ENCODE measurements around the gene DMD.
A peak's percentile ranks its signal among the peaks of the same experiment; 100 is the strongest.

The DMD gene

DNA sequence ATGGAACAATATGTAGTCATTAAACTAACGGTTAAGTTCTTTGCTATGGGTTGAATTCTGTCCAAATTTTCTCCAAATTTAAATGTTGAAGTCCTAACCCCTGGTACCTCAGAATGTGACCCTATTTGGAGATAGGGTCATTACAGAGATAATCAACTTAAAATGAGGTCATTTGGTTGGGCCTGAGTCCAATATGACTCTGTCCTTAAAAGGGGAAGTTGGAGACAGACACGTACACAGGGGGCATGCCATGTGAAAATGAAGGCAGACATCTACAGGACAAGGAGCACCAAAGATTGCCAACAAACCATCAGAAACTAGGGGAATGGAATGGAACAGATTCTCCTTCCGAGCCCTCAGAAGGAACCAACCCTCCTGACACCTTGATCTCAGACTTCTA lies 1647.6 kb downstream of the DMD start:
- DNase-seq: peak; percentile 65

DNA sequence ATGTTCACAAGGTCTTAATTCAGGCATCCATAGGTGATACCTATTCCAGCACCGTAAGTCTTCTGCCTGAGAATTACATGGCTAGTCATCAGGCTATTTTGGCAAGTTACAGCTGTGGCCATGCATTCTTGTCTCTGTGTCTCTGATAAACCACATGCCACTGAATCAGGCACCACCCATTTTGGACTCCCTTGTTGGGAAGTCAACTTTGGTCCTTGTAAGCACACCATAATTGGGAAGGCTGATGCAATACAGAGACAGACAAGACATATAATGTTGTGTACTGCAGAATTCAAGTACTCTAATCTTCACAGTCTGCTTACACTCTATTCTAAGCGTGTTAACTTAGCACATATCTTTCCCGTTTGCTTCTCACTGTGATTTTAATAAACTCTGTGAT lies 1655.8 kb downstream of the DMD start:
- DNase-seq: peak; percentile 49

DNA sequence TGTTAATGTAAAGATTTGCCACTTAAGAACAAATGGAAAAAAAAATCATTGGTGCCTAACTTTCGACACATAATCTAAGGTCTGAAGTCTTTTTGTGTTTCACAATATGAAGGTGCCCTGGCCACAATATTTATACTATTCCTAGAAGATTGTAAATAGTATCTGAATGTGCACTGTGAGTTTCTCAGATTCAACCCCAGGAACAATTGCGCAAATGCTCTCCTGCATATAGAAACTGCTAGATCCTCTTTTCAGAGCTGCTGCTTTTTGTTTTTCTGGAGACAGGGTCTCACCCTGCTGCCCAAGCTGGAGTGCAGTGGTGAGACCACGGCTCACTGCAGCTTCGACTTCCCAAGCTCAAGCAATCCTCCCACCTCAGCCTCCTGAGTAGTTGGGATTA lies 1659.4 kb downstream of the DMD start:
- DNase-seq: no peak

DNA sequence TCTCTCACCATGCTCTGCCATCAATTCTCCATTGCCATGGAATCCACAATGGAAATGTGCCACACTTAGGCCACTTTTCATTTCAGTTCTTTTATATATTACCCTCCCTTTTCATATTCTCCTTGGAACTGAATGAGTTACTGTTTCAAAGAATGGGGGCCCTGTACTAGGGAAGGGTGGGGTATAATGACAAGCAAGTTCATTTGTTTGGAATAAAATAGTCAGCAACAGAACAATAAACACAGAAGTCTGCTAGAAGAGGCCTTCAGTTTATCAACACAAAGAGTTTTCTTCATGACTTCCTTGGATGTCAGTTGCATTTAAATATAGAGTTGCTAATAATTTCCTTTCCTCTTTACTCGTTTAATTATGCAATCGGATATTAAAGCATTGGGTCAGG lies 1661.2 kb downstream of the DMD start:
- DNase-seq: no peak

DNA sequence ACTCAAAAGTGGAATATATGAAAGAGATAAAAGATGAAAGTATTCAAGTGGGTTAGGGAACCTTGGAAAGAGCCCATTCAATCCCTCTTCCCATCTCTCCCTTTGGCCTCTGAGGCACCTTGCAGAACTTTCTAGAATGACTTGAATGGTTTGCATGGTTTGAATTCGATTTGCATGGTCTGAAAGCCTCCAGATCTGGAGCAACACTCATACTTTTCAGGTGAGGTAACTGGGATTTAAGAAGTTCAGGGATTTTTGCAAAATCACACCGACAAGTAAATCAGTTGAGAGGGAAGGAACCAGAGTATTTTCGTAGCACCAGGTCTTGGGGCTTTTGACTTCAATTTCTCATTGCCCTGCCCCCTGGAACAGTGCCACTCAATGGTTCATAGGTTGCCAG lies 1663.5 kb downstream of the DMD start:
- DNase-seq: no peak

DNA sequence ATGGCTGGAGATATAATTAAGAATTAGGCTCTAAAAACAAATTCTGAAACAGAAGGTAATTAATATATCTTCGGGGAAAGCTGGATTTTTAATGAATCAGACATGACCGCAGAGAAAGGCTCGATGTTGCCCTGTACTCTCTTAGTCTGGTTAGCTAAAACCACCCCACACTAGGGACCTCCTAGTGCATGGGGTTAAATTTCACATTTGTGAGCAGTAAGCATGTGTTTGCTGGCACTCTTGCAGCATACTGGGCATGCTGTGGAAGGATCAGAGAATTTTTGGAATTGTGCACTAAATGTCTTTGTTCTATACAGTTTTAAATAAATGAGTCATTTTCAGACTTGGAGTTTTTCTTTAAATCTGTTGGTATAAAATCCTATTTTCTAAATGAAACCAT lies 1663.9 kb downstream of the DMD start:
- DNase-seq: no peak

DNA sequence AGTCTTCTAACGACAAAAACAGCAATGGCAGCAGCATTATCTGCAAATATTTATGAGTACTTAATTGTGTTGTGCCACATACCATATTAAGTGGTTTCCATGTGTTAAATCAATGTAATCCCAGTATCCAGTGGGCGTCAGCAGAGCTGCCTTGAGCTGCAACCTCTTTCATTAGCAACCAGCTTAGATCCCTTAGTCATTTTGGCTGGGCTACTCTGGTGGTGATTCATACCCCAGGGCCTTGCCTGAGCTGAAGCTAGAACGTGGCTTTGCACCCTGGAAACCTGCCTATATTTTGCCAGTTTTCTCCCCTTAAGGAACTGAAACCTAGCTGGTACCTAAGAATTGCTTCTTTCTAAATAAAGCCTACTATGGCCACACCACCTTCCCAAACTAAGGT lies 1665.2 kb downstream of the DMD start:
- no peak for DNase-seq

DNA sequence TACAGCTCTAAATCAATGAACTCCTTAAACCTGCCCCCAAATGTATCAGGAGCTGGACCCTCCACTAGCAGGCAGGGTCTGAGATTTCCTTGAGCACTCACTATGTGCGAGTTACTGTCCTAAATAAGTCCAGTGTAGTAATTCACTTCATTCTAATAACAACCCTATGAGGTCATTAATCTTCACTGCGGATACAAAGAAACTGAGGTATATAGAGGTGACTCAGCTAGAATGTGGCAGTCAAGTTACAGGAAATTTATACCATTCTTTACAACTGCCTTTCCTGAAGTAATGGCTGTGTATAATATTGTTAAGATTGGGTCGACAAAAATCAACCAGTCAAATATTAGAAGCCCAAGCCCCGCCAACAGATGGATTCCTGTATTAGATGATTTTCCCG lies 1665.6 kb downstream of the DMD start:
- DNase-seq: no peak

DNA sequence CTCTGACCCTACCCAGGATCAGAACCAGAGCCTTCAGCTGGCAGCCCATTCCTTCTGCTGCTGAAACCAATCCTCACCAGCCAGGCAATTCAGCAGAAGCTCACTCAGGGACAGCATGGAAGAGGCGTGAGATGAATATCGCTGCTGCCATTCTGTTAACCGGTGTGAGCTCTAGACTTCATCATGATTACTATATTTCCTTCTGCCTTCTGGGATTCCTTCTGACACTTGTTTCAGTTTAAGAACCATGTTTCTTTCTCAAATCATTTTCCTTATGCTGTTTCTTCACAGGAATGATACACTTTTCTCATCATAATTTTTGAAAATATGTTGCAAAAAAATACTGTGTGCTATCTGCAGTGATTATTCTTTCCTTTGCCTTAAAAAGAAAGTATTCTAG lies 1666.2 kb downstream of the DMD start:
- DNase-seq: no peak

DNA sequence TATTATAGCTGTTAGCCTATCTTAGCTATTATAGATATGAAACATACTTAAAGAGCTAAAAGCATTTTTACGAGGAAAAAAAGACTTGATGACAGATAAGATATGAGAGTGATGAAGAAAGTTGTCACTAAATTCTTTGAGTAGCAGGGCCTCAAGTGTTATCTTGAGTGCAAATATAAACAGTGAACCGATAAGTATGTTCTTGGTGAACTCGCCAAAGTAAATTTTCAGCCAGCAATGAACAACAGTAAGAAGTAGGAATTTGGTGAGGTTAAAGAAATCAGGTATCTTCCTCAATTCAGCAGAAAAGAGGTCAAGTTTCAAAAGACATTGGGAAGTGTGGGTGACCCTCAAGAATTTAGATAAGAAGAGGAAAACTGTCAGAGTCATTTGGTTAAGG lies 1667.7 kb downstream of the DMD start:
- DNase-seq: no peak

DNA sequence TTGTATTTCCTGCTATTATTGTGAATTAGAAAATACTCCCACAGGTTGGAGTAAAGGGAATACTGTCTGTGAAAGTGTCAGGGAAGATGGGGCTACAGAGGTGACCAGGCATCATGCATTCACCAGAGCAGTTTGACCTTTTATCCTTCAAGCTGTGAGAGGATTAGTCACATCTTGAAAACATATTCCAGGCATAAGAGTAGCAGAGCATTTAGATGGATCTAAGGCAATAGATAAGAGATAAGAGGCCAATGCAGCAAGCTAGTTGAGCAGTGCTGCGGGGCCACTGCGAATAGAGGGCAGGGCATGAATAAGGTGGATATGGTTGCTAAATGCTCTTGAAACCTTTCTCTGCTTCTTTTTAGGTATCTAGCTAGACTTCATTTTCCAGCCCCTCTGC lies 1668.8 kb downstream of the DMD start:
- DNase-seq: no peak

DNA sequence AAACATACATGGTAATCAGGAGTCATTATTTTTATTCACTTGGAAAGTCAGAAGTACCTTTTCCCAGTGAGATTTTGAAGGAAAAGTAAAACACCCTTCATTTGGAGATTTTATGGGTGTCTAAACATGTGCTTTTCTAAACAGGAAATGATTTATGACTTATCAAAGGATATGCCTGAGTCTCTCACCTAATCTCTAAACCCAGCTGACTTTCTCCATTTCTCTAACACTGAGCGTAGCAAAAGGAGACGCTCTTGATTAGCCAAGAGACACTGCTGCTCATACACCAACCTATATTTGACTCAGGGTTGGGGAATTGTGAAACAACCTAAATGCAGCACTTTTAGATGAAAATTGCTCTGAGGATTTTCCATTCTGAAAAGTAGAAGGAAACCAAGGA lies 1671.0 kb downstream of the DMD start:
- peak; percentile 2 for DNase-seq

DNA sequence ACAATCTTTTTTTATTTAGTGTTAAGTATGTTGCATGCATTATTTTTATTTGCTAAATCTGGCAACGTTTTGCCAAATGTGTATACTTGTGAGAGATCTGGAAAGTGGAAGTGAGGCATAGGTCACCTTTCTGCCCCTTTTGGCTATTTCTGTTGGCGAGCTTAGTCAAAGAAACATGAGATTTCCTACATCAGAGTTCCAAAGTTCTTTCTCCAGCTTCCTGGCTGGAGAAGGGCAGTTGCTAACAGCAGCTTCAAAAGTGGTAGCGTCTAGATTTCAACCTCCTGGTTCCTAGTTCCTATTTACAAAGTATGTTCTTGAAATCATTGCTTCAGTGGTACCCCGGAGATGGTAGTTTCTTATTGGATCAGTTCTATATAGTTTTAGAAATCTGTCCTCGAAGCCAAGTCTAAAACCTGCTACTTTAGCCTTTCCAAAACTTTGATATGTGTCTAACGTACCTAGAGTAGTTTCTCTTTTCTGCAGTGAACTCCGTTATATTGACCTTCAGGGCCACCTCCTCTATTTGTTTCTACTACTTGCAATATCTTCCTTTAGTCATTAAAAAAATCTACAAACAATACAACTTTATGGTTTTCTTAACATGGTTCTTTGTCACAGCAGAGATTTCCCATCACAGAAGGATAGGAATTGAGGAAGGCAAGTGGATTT lies 1683.8 kb downstream of the DMD start:
- DNase-seq: no peak

DNA sequence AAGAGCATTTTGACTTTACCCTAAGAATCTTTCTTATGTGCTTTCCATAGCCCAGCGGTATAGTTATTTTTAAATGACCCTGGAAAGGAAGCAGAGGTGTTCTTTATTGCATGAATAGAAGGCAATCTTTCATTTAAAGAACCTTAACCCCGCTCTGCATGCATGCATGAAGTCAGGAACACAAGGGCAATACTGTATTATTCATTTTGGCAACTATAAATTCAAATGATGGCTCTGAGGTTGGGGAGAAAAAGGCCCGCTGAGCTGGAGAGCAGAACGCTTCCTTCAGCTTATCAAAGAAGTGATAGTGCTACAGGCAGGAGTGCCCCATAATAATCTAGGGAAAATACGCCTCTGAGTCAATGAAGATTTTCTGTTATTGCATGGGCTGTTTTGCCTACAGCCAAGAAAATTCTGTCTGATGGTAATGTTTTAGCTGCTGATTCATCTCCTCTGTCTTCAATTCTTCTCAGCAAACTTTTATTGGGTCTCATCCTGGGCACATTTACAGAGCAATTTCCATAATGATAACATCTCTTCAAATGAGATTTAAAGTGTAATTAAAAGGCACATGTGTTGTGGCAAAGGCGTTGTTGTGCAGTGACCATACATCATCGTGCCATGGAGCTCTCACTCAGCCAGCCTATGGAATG lies 1687.3 kb downstream of the DMD start:
- DNase-seq: no peak

DNA sequence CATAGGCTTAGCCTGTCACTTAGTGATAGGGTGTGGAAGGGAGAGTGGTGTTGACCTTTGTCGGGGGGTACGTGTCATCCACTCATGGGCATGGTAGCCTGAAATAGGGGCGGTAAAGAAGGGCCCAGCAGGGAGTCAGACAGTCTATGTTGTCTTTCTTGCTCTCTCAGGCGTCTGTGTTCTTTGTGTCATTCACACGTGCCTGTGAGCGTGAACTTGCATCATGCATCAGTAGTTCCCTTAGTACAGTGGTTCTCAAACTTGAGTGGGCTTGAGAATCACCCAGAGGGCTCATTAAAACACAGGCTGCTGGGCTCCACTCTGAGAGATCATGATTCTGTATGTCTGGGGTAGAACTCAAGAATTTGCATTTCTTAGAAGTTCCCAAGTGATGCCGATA lies 1688.6 kb downstream of the DMD start:
- DNase-seq: no peak

DNA sequence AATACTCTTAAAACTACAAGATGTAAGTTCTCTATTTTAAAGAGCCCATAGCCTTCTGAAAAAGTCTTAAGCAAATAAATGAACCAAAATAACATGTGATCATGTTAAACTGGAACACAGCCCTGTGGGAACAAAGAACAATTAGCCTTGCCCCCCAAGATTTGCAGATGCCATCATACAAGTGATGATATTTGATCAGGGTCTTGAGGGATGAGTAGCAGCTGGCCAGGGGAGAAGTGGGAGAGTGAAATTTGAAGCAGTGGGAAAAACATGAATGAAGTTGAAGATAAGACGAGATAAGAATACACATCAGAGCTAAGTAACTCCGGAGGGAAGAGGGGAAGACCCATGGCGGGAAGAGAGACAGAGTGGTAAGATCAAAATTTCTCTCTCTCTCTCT lies 1689.4 kb downstream of the DMD start:
- no peak for DNase-seq

DNA sequence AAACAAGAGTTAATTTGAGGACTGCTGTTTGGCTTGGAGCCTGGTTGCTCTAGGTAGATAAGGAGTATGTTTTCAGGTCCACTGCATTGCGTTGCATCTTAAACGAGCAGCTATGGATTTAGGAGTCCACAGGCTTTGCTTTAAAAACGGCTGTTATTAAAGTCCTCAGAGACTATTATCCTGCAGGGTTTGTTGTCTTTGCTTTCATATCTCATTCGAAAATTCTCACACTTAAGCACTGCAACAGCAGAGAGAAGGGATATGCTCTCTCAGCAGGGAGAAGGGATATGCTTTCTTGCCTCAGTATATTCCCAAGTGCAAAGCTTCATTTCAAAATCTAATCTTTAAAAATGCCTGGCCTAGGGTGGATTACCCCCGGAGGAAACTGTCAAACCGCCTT lies 1694.8 kb downstream of the DMD start:
- DNase-seq: no peak

DNA sequence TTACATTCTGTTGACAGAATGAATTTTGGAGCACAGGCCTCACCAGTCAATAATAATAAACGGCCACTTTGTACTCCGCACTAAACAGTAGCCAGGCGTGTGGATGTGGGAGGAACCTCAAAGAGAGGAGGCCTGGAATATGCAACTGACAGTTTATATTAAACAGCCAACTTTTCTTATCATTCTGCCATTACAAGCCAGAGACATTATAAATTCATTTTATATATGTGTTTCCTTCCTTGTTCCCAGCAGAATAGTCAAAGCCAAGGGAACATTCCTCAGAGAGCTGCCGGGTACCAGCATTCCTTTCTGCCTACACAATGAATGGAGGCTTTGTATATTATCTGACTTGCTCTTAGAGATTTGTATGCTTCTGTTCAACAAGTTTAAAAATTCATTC lies 1703.0 kb downstream of the DMD start:
- DNase-seq: no peak

DNA sequence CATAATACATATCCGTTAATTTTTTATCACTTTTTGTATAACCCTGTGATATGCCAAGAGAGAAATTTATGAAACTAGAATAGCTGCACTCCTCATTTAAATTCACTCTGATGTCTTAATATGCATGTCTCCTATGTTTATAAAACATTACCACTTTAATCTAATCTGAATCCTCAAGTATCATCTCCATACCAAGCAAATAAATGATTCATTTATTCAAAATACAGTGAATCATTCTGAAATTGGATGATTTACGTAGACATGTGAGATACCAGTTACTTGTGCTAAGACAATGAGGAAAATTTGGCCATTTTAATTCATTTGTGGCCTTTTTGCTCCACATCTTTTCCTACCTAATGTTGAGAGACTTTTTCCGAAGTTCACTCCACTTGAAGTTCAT lies 1704.4 kb downstream of the DMD start:
- no peak for DNase-seq

DNA sequence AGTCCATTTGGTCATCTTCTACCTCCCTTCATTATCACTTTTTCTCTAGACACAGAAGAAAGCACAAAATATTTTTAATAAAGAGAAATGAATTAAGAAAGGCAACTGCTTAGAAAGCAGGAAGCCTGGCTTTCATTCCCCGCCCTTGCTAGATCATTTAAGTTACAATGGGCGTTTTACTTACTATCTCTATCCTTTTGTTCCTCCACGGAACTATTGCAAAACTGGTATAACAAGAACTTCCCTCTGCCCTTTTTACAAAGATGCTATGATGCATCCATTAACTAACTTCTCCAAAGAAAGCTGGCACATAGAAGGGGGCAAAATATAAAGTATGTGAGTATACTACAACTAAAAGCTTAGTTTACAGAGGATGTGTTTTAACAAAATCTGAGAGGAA lies 1705.0 kb downstream of the DMD start:
- DNase-seq: no peak

DNA sequence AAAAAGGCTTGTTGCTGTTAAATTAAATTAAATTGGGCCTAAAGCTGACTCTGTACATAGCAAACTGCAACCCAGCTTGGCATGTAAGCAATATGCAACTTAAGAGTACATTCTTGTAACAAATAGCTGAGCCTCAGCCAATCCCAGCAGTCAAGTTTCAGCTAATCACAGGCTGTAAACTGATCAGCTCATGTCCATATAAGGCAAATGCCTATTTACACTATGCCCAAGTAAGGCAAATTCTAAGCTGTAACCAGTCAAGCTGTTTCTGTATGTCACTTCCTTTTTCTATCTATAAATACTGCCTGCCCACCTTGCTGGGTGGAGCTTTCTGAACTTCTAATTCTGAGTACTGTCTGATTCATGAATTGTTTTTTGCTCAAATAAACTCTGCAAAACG lies 1710.4 kb downstream of the DMD start:
- peak; percentile 1 for DNase-seq

DNA sequence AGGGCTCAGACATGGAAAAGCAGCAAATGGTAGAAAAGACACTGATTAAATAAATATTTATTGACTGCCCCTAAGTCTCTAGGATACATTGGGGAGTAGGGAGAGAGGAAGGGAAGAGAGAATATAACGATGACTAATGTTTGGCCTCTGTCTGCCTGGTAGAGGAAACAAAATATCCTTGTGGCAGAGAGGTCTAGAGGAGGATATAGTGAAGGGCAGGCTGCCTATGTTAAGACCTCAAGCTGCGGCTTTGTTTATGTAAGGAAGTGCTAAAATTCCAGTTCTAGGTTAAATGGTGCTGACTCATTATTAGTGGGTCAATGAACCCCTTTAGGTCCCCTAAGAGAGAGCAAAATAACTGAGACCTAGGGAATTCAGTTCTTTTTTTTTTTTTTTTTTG lies 1712.2 kb downstream of the DMD start:
- no peak for DNase-seq

DNA sequence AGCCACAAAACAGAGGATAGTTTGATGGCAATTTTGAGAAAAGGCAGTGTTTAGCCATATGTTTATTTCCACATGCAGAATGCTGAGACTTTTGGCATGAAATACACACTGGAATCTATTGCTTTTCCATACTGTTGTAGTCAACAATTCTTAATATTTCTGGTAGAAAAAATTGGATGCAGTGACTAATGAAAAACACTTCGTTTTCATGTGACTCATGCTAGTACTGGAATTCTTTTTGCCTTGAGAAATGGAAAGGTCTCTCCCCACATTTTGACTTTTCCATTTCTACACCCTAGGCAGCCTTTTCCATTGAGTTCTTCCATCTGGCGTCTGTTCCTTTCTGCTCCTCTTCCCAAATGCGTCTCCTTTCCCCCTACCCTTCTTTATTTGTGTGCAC lies 1714.3 kb downstream of the DMD start:
- DNase-seq: no peak

DNA sequence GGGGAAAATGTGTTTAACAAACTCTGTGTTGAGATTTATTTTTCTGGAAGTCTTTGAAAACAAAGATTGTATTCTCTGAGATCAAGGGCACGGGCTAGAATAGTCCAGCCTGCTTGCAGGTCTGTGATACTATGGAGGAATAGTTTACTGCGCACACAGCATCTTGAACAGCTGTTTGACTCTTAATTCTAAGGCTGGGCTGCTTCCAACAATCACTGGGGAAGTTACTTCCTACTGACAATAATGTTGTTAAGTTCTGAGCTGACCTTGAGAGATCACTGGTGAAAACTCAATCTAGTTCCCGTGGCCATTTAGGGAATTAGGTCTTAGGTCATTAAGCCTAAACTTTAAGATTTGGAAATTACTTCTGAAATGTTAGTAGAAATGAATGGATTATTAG lies 1723.4 kb downstream of the DMD start:
- DNase-seq: no peak

DNA sequence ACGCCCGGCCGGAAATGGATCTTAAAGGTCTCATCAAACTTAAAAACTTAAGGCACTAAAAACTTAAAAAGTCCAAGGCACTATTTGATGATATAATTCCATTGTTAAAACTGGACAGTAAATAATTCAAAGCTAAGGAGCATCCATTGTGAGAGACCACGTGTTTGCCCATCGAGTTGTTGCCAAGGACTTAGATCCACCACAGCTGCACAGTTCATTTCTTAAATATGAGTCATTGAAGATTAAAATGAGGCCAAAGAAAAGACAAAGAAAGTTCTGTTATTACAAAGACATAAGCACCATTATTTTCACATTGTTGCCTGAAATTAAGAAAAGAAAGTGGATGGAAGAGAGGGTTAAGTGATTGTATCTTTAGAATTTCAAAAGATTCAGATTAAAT lies 1728.0 kb downstream of the DMD start:
- DNase-seq: no peak
